Erythroblast (primary cell): ENCODE measurements around the gene TBX21.

Experiments used
- DNase-seq, 2 experiments: peaks; one replicate each; lab custom pipeline; 2025; lab: John Stamatoyannopoulos, UW
- GATA1 ChIP-seq: IDR thresholded peaks from 2 replicates; pipeline ENCODE4 v1.6.1; 2011; ENCODE audit warnings: low read depth, mild to moderate bottlenecking, control low read depth, low read length, moderate library complexity
- POLR2A ChIP-seq: IDR thresholded peaks from 2 replicates; pipeline ENCODE4 v1.6.1; 2011; ENCODE audit warnings: mild to moderate bottlenecking, low read length

The TBX21 gene

GRCh38 chr17:47703671-47704070 is 29.4 kb upstream of the TBX21 start:
- DNase-seq = no peak
- no peak for TF ChIP-seq POLR2A
- no peak for TF ChIP-seq GATA1

GRCh38 chr17:47704116-47704515 is 28.9 kb upstream of the TBX21 start:
- DNase-seq = no peak
- TF ChIP-seq GATA1 (no peak), POLR2A (no peak)

GRCh38 chr17:47704736-47705135 is 28.3 kb upstream of the TBX21 start:
- TF ChIP-seq POLR2A = no peak
- no peak for TF ChIP-seq GATA1
- DNase-seq = no peak

GRCh38 chr17:47705536-47706530 is 27.2 kb upstream of the TBX21 start:
- TF ChIP-seq POLR2A (no peak), GATA1 (no peak)
- no peak for DNase-seq

GRCh38 chr17:47707056-47707804 is 25.8 kb upstream of the TBX21 start:
- no peak for DNase-seq
- TF ChIP-seq GATA1 (no peak), POLR2A (no peak)

- TF ChIP-seq POLR2A (no peak), GATA1 (no peak)
- DNase-seq = no peak
These were observed 25.2 kb upstream of the TBX21 start for GRCh38 chr17:47707884-47708283.

- no peak for DNase-seq
- no peak for TF ChIP-seq POLR2A
- TF ChIP-seq GATA1 = no peak
These were observed 24.6 kb upstream of the TBX21 start for GRCh38 chr17:47708312-47708863.

- no peak for DNase-seq
- TF ChIP-seq GATA1 = no peak
- TF ChIP-seq POLR2A = no peak
These were observed 24.0 kb upstream of the TBX21 start for GRCh38 chr17:47708864-47709541.

GRCh38 chr17:47709594-47709993 is 23.4 kb upstream of the TBX21 start:
- no peak for DNase-seq
- TF ChIP-seq GATA1 (no peak), POLR2A (no peak)

- TF ChIP-seq GATA1 (no peak), POLR2A (no peak)
- no peak for DNase-seq
These were observed 21.5 kb upstream of the TBX21 start for GRCh38 chr17:47711366-47712099.

- TF ChIP-seq POLR2A (no peak), GATA1 (no peak)
- no peak for DNase-seq
These were observed 20.6 kb upstream of the TBX21 start for GRCh38 chr17:47712330-47713023.
